ENCODE results near the gene TRDMT1. TPM values are rescaled to one million over a fixed set of nuclear protein-coding genes. Genes with fewer than 3 reads are reported as not detected.

Gene TRDMT1
- total RNA-seq, 2 experiments from 2014 or later, result 10.4 to 12.2 TPM

GRCh38 chr10:17151716-17152115 is 49.8 kb downstream of the TRDMT1 start:
- ChIA-PET CTCF (ENCODE audit: unreplicated experiment) (no interaction called here), POLR2A (interaction anchor here (0.6 to 1.0 kb wide), 3 partner anchors 79 to 1565 kb away, joined by 3 read pairs; no protein-coding TSS in a partner anchor)
- Histone ChIP-seq H3K79me2 (ENCODE audit: insufficient read depth, low read depth, low read length) (no peaks in the 10 kb centered on the region), H3K9me3 (ENCODE audit: low read length) (no peaks in the 10 kb centered on the region), H3K4me2 (ENCODE audit: low read length) (no peak overlapping the region), H4K20me1 (ENCODE audit: insufficient read depth, low read length) (no peaks in the 10 kb centered on the region), H2AFZ (ENCODE audit: low read length) (no peak overlapping the region), H3K4me3 (ENCODE audit: low read depth, low read length, poor library complexity, severe bottlenecking) (no peak overlapping the region), H3K27ac (ENCODE audit: low read depth, low read length, poor library complexity, severe bottlenecking) (no peak overlapping the region), H3K9me2 (ENCODE audit: insufficient read depth, low read length) (no peaks in the 10 kb centered on the region), H3K4me1 (ENCODE audit: insufficient read depth, low read length, poor library complexity, severe bottlenecking) (no peaks in the 10 kb centered on the region), H3K36me3 (ENCODE audit: insufficient read depth, low read length) (no peaks in the 10 kb centered on the region)
- BruUV-seq (replicated peaks), result no TSS peak
- TF ChIP-seq EZH2phosphoT487 (IDR thresholded peaks at IDR 0.05; ENCODE audit: borderline replicate concordance, low read depth, low read length), result no peak
- TF ChIP-seq CTCF (conservative IDR thresholded peaks at IDR 0.05; ENCODE audit: low read length), result no peak
- intact Hi-C loops (cut with micrococcal nuclease; ENCODE audit: unreplicated experiment), result no loop called here
- DNase-seq (ENCODE audit: low spot score), result no peak

- no peaks in the 10 kb centered on the region for H4K20me1 ChIP-seq (ENCODE audit: insufficient read depth, low read length)
- H3K36me3 ChIP-seq (ENCODE audit: insufficient read depth, low read length), result no peaks in the 10 kb centered on the region
- no peaks in the 10 kb centered on the region for H3K79me2 ChIP-seq (ENCODE audit: insufficient read depth, low read depth, low read length)
- H3K9me3 ChIP-seq (ENCODE audit: low read length), result no peaks in the 10 kb centered on the region
- no peak for DNase-seq (ENCODE audit: low spot score)
- ChIA-PET POLR2A (no interaction called here), CTCF (ENCODE audit: unreplicated experiment) (no interaction called here)
- intact Hi-C loops (cut with micrococcal nuclease; ENCODE audit: unreplicated experiment), result no loop called here
- H3K4me3 ChIP-seq (ENCODE audit: low read depth, low read length, poor library complexity, severe bottlenecking), result no peak overlapping the region
- no peaks in the 10 kb centered on the region for H3K4me1 ChIP-seq (ENCODE audit: insufficient read depth, low read length, poor library complexity, severe bottlenecking)
- BruUV-seq (replicated peaks), result no TSS peak
- TF ChIP-seq CTCF (conservative IDR thresholded peaks at IDR 0.05; ENCODE audit: low read length), result no peak
- no peak for TF ChIP-seq EZH2phosphoT487 (IDR thresholded peaks at IDR 0.05; ENCODE audit: borderline replicate concordance, low read depth, low read length)
- H2AFZ ChIP-seq (ENCODE audit: low read length), result no peak overlapping the region
- H3K27ac ChIP-seq (ENCODE audit: low read depth, low read length, poor library complexity, severe bottlenecking), result no peak overlapping the region
- no peaks in the 10 kb centered on the region for H3K9me2 ChIP-seq (ENCODE audit: insufficient read depth, low read length)
- H3K4me2 ChIP-seq (ENCODE audit: low read length), result no peak overlapping the region
Measured at GRCh38 chr10:17147884-17148489, 53.5 kb downstream of the TRDMT1 start.

DNA sequence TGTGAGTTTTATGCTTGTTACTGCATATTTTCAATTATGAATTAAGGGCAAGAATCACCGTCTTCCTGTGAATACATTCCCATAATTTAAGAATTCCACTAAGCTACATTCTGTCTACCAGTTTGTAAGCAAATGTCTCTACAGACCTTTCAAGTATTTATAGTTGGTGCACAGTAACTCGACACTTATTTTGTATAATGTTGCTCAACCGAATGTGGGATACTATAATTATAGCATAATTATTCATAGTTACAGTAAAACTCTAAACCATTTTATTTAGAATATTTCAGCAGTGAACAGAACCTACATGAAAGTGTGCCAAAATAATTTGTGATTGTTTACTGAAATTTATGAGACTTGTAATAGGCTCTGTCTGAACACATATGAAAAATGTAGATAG is 54.6 kb downstream of the TRDMT1 start:
- ChIA-PET POLR2A (interaction anchor here (0.5 kb wide), 1 partner anchor 65 kb away, joined by 4 read pairs; no protein-coding TSS in a partner anchor), CTCF (ENCODE audit: unreplicated experiment) (no interaction called here)

More for the DNA sequence above, 54.6 kb downstream of the TRDMT1 start:
- no TSS peak for BruUV-seq (replicated peaks)
- TF ChIP-seq CTCF (conservative IDR thresholded peaks at IDR 0.05; ENCODE audit: low read length) (no peak), EZH2phosphoT487 (IDR thresholded peaks at IDR 0.05; ENCODE audit: borderline replicate concordance, low read depth, low read length) (no peak)
- H3K27ac ChIP-seq (ENCODE audit: low read depth, low read length, poor library complexity, severe bottlenecking), result no peak overlapping the region
- no peaks in the 10 kb centered on the region for H3K79me2 ChIP-seq (ENCODE audit: insufficient read depth, low read depth, low read length)
- H3K4me2 ChIP-seq (ENCODE audit: low read length), result no peak overlapping the region
- H3K9me2 ChIP-seq (ENCODE audit: insufficient read depth, low read length), result no peaks in the 10 kb centered on the region
- no peaks in the 10 kb centered on the region for H3K9me3 ChIP-seq (ENCODE audit: low read length)
- H3K36me3 ChIP-seq (ENCODE audit: insufficient read depth, low read length), result no peaks in the 10 kb centered on the region
- no peaks in the 10 kb centered on the region for H3K4me1 ChIP-seq (ENCODE audit: insufficient read depth, low read length, poor library complexity, severe bottlenecking)
- intact Hi-C loops (cut with micrococcal nuclease; ENCODE audit: unreplicated experiment), result no loop called here
- H3K4me3 ChIP-seq (ENCODE audit: low read depth, low read length, poor library complexity, severe bottlenecking), result no peak overlapping the region
- DNase-seq (ENCODE audit: low spot score), result no peak
- H2AFZ ChIP-seq (ENCODE audit: low read length), result no peak overlapping the region
- H4K20me1 ChIP-seq (ENCODE audit: insufficient read depth, low read length), result no peaks in the 10 kb centered on the region
